T-cell (primary cell): ENCODE data around the gene ZNF771. TPM values are rescaled to one million over a fixed set of nuclear protein-coding genes. Genes with fewer than 3 reads are reported as not detected.

Source experiments
- ATAC-seq, 4 experiments: fragments of 200-7000 bp in 3 of 4; fragments of 150-1000 bp in 1 of 4; cut with Tn5 transposase; replicated peaks in 1 of 4; 1 replicate in 3 of 4; 2 replicates in 1 of 4; pipeline ENCODE4 v1.10.0; 2021; ENCODE audit warnings: moderate library complexity in 3 of 4, mild to moderate bottlenecking in 2 of 4, moderate number of reproducible peaks in 1 of 4
- CTCF ChIA-PET, 2 donors: fragments of 300-600 bp; sonication (Branson Sonifier 250); formaldehyde crosslinking; loops; one replicate each; lab custom pipeline; 2022; ENCODE audit warnings: antibody characterized with exemption in 2 of 2; lab: Charles Lee
- POLR2A ChIA-PET, 2 donors: fragments of 300-600 bp; sonication (Branson Sonifier 250); formaldehyde crosslinking; loops; one replicate each; lab custom pipeline; 2022; ENCODE audit warnings: antibody characterized with exemption in 2 of 2; lab: Charles Lee
- DNase-seq, 35 experiments: peaks; one replicate each; pipeline versions ENCODE4 v3.0.0 to v3.0.0-alpha.2; 2013 to 2023
- H3K27ac ChIP-seq: one replicate; pipeline ENCODE4 v1.5.1; 2013; ENCODE audit warnings: low read length
- H3K27me3 ChIP-seq, 2 experiments: replicated peaks in 1 of 2; 1 replicate in 1 of 2; 2 replicates in 1 of 2; pipeline versions ENCODE4 v1.6.1 to v1.7.0; 2013; ENCODE audit warnings: low read length in 1 of 2, mixed read lengths in 1 of 2; ENCODE audit not compliant: control insufficient read depth in 2 of 2, insufficient read depth in 2 of 2; ENCODE audit errors: extremely low read depth in 1 of 2
- H3K36me3 ChIP-seq, 2 donors: 1 replicate in 1 of 2; 2 replicates in 1 of 2; pipeline versions ENCODE4 v1.6.1 to v1.7.0; 2013; ENCODE audit warnings: low read length in 1 of 2; ENCODE audit not compliant: control insufficient read depth in 2 of 2, insufficient read depth in 1 of 2; ENCODE audit errors: extremely low read depth in 1 of 2
- H3K4me1 ChIP-seq, 2 experiments: 1 replicate in 1 of 2; 2 replicates in 1 of 2; pipeline versions ENCODE4 v1.6.1 to v1.7.0; 2013; ENCODE audit warnings: low read length in 2 of 2, mixed read lengths in 1 of 2; ENCODE audit not compliant: insufficient read depth in 2 of 2, control insufficient read depth in 1 of 2; ENCODE audit errors: extremely low read depth in 1 of 2
- H3K4me3 ChIP-seq, 2 donors: 1 replicate in 1 of 2; 2 replicates in 1 of 2; pipeline versions ENCODE4 v1.5.1 to v1.7.0; 2013; ENCODE audit warnings: mild to moderate bottlenecking in 2 of 2, low read length in 1 of 2, moderate library complexity in 1 of 2; ENCODE audit not compliant: control insufficient read depth in 1 of 2; ENCODE audit errors: extremely low read depth in 1 of 2
- H3K9me3 ChIP-seq: 2 replicates; pipeline ENCODE4 v1.7.0; 2013
- H3K27ac Mint-ChIP-seq, 2 donors: one replicate each; pipeline ENCODE4 v1.8.0; 2020 to 2021; ENCODE audit warnings: mild to moderate bottlenecking in 2 of 2, mixed read lengths in 2 of 2
- H3K27me3 Mint-ChIP-seq, 2 donors: one replicate each; pipeline ENCODE4 v1.8.0; 2021 to 2022; ENCODE audit warnings: mixed read lengths in 2 of 2
- H3K36me3 Mint-ChIP-seq: one replicate; pipeline ENCODE4 v1.8.0; 2021; ENCODE audit warnings: mixed read lengths
- H3K4me1 Mint-ChIP-seq, 3 donors: one replicate each; pipeline ENCODE4 v1.8.0; 2020 to 2022; ENCODE audit warnings: mixed read lengths in 3 of 3, mild to moderate bottlenecking in 1 of 3
- H3K4me3 Mint-ChIP-seq, 3 donors: one replicate each; pipeline ENCODE4 v1.8.0; 2020 to 2022; ENCODE audit warnings: mild to moderate bottlenecking in 3 of 3, mixed read lengths in 3 of 3, moderate library complexity in 3 of 3
- H3K9me3 Mint-ChIP-seq, 3 donors: one replicate each; pipeline ENCODE4 v1.8.0; 2020 to 2022; ENCODE audit warnings: mixed read lengths in 3 of 3
- WGBS: methylation state at CpG from one replicate; pipeline ENCODE4 v1.1.5; 2013; ENCODE audit warnings: missing lambda C conversion rate; ENCODE audit not compliant: insufficient coverage; 5-methylcytosine and 5-hydroxymethylcytosine counted together
- total RNA-seq, 35 experiments: library from RNA in 6 of 35; stranded (reverse) in 6 of 35; fragments of 120-200 nt in 1 of 35; gene quantifications; one replicate each; pipeline versions ENCODE4 v1.2.1 to v1.2.4 and lab custom pipeline; 2013 to 2026

ZNF771 gene
- total RNA-seq, 5 donors from 2014 or later (not counting 1 experiment from before 2014, with no cell fraction given), result 1.3 to 6.6 (median 6.2) TPM

- Histone ChIP-seq H3K4me3 (no peak overlapping the region), H3K27me3 (no peaks in the 10 kb centered on the region), H3K36me3 (no peaks in the 10 kb centered on the region), H3K4me1 (peaks cover 20 to 46% of the 10 kb centered on the region in 2 experiments), H3K9me3 (no peaks in the 10 kb centered on the region), H3K27ac (no peak overlapping the region)
- ChIA-PET POLR2A (no interaction called here), CTCF (interaction anchor here in 1 of 2 donors (0.6 to 2.1 kb wide), 3 partner anchors 26 to 139 kb away, joined by 3 to 6 read pairs (median 3); partner anchors contain the start of gene DCTPP1)
- H3K4me3 Mint-ChIP-seq, result no peak overlapping the region
- WGBS, result no CpG with 5 or more reads among the region's 1 CpG
- H3K36me3 Mint-ChIP-seq, result no peaks in the 10 kb centered on the region
- H3K27ac Mint-ChIP-seq, result peak overlapping the region; percentile 42 to 68
- no peaks in the 10 kb centered on the region for H3K9me3 Mint-ChIP-seq
- no peak for ATAC-seq
- no peaks in the 10 kb centered on the region for H3K27me3 Mint-ChIP-seq
- H3K4me1 Mint-ChIP-seq, result peaks cover 52 to 57% (median 55%) of the 10 kb centered on the region in 3 donors
- no peak for DNase-seq
These were observed 48.9 kb downstream of the ZNF771 start for GRCh38 chr16:30456302-30456701.

- Histone ChIP-seq H3K36me3 (no peaks in the 10 kb centered on the region), H3K4me1 (peaks cover 17 to 48% of the 10 kb centered on the region in 2 experiments), H3K4me3 (no peak overlapping the region), H3K27me3 (no peaks in the 10 kb centered on the region), H3K27ac (no peak overlapping the region), H3K9me3 (no peaks in the 10 kb centered on the region)
- Mint-ChIP-seq H3K36me3 (no peaks in the 10 kb centered on the region), H3K27ac (peak overlapping the region in 1 of 2 donors; percentile 88), H3K4me1 (peaks cover 54 to 55% (median 55%) of the 10 kb centered on the region in 3 donors), H3K9me3 (no peaks in the 10 kb centered on the region), H3K4me3 (peak overlapping the region in 1 of 3 donors; percentile 14), H3K27me3 (no peaks in the 10 kb centered on the region)
- POLR2A ChIA-PET, result interaction anchor here (1.0 to 1.2 kb wide), 2 partner anchors 14 to 27 kb away, joined by 3 read pairs; partner anchors contain the start of gene DCTPP1 (in 1 of the 2)
- DNase-seq (no peak), ATAC-seq (no peak)
- 100% methylated on average over 1 of the region's 1 CpG for WGBS
- CTCF ChIA-PET, result interaction anchor here in 1 of 2 donors (2.1 kb wide), 1 partner anchor 27 kb away, joined by 6 read pairs; the partner anchor contains the start of gene DCTPP1
These were observed 49.9 kb downstream of the ZNF771 start for GRCh38 chr16:30457256-30457655.

- peak overlapping the region; percentile 41 to 61 (median 47) for H3K4me3 Mint-ChIP-seq
- Histone ChIP-seq H3K27me3 (no peaks in the 10 kb centered on the region), H3K9me3 (no peaks in the 10 kb centered on the region), H3K4me3 (no peak overlapping the region), H3K36me3 (no peaks in the 10 kb centered on the region), H3K27ac (peak overlapping the region; percentile 42), H3K4me1 (peaks cover 13 to 45% of the 10 kb centered on the region in 2 experiments)
- no peaks in the 10 kb centered on the region for H3K27me3 Mint-ChIP-seq
- peak overlapping the region; percentile 88 to 93 for H3K27ac Mint-ChIP-seq
- H3K36me3 Mint-ChIP-seq, result no peaks in the 10 kb centered on the region
- ATAC-seq (no peak), DNase-seq (no peak)
- no peaks in the 10 kb centered on the region for H3K9me3 Mint-ChIP-seq
- peaks cover 47 to 50% (median 48%) of the 10 kb centered on the region in 3 donors for H3K4me1 Mint-ChIP-seq
- ChIA-PET CTCF (interaction anchor here in 1 of 2 donors (0.6 to 2.1 kb wide), 5 partner anchors 7 to 75 kb away, joined by 3 to 6 read pairs (median 4); partner anchors contain the start of genes DCTPP1, ITGAL and SEPTIN1), POLR2A (interaction anchor here (0.5 to 1.2 kb wide), 4 partner anchors 14 to 184 kb away, joined by 3 to 7 read pairs (median 4); partner anchors contain the start of gene DCTPP1 (in 1 of the 2))
- 90% methylated on average over 10 of the region's 16 CpGs for WGBS
These were observed 50.5 kb downstream of the ZNF771 start for GRCh38 chr16:30457743-30458560.

DNA sequence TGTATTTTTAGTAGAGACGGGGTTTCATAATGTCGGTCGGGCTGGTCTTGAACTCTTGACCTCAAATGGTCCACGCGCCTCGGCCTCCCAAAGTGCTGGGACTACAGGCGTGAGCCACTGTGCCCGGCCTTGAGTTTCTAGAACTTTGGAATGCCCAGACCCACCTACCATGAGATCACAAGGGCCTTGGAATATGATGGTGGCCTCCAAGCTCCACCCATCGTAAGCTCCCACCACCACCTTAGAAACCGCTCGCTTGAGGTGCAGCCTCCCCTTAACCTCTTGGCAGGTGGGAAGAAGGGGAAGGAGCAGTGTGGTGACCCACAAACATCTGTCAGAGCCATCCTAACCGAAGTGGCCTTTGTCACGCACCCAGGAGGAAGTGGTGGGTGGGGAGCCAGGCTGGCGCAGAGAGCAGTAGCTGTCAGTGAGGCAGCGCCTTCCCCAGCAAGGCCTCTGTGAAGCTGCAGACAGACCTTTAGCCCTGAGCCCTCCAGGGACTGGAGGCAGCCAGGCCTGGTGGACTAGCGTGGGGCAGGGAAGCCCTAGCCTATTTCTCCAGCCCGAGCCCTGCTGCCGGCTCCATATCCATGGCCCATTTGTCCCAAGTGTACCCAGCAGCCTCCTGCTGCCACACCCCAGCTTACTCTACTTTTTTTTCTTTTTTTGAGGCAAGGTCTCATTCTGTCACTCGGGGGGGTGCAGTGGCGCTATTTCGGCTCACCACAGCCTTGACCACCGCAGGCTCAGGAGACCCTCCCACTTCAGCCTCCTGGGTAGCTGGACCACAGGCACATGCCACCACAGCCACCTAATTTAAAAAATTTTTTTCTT, 51.4 kb downstream of the ZNF771 start:
- Histone ChIP-seq H3K9me3 (no peaks in the 10 kb centered on the region), H3K27ac (peak overlapping the region; percentile 42), H3K4me3 (peak overlapping the region in 1 of 2 donors; percentile 25), H3K27me3 (no peaks in the 10 kb centered on the region), H3K4me1 (peaks cover 13 to 45% of the 10 kb centered on the region in 2 experiments), H3K36me3 (no peaks in the 10 kb centered on the region)
- Mint-ChIP-seq H3K4me3 (peak overlapping the region; percentile 41 to 61 (median 53)), H3K36me3 (no peaks in the 10 kb centered on the region), H3K9me3 (no peaks in the 10 kb centered on the region), H3K27ac (peak overlapping the region; percentile 88 to 93), H3K27me3 (no peaks in the 10 kb centered on the region), H3K4me1 (peaks cover 46 to 53% (median 47%) of the 10 kb centered on the region in 3 donors)
- ATAC-seq (peak; percentile 96 to 98 (median 97)), DNase-seq (peak; percentile 45 to 89 (median 64))
- POLR2A ChIA-PET, result interaction anchor here in 1 of 2 donors (1.0 kb wide), 1 partner anchor 17 kb away, joined by 4 read pairs; no protein-coding TSS in a partner anchor
- WGBS, result 4% methylated on average over 13 of the region's 22 CpGs
- CTCF ChIA-PET, result interaction anchor here (0.5 to 2.1 kb wide), 6 partner anchors 8 to 814 kb away, joined by 3 to 6 read pairs (median 4); partner anchors contain the start of genes DCTPP1 (in 1 of the 2), ITGAL (in 1 of the 2) and SEPTIN1 (in 1 of the 2)

DNA sequence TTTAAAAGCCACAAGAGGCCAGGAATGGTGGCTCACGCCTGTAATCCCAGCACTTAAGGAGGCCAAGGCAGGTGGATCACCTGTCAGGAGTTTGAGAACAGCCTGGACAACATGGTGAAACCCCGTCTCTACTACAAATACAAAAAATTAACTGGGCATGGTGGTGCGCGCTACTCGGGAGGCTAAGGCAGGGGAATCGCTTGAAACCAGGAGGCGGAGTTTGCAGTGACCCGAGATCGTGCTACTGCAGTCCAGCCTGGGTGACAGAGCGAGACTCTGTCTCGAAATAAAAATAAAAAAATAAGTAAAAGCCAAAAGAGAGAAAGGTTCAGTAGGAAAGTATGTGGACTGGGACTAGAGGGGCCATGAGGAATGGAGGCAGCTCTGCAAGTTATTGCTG, 52.0 kb downstream of the ZNF771 start:
- POLR2A ChIA-PET, result no interaction called here
- H3K9me3 Mint-ChIP-seq, result no peaks in the 10 kb centered on the region
- no peaks in the 10 kb centered on the region for H3K9me3 ChIP-seq
- H3K4me1 ChIP-seq, result peaks cover 13 to 45% of the 10 kb centered on the region in 2 experiments
- DNase-seq, result no peak
- no peaks in the 10 kb centered on the region for H3K36me3 Mint-ChIP-seq
- H3K4me3 Mint-ChIP-seq, result peak overlapping the region in 1 of 3 donors; percentile 61
- peak overlapping the region; percentile 42 for H3K27ac ChIP-seq
- ATAC-seq, result no peak
- no peaks in the 10 kb centered on the region for H3K27me3 ChIP-seq
- no peaks in the 10 kb centered on the region for H3K36me3 ChIP-seq
- CTCF ChIA-PET, result interaction anchor here (0.5 to 1.6 kb wide), 2 partner anchors 77 to 815 kb away, joined by 3 to 4 read pairs; partner anchors contain the start of gene SEPTIN1 (in 1 of the 2)
- H3K4me1 Mint-ChIP-seq, result peaks cover 40 to 49% (median 43%) of the 10 kb centered on the region in 3 donors
- no peak overlapping the region for H3K4me3 ChIP-seq
- H3K27ac Mint-ChIP-seq, result peak overlapping the region; percentile 88 to 93
- no peaks in the 10 kb centered on the region for H3K27me3 Mint-ChIP-seq
- 83% methylated on average over 6 of the region's 11 CpGs for WGBS
